ENCODE results near the gene PWWP2B.

The PWWP2B gene

GRCh38 chr10:132370426-132371340 is 26.3 kb upstream of the PWWP2B start:
- WGBS, 2 experiments = 94 to 95% methylated on average over 31 of the region's 31 CpGs
- no peaks in the 10 kb centered on the region for H3K27me3 ChIP-seq (ENCODE audit: control insufficient read depth, insufficient read depth, low read length, poor library complexity, severe bottlenecking)
- no peaks in the 10 kb centered on the region for H3K36me3 ChIP-seq (ENCODE audit: control insufficient read depth, insufficient read depth, low read length)

GRCh38 chr10:132371641-132372081 is 25.3 kb upstream of the PWWP2B start:
- H3K4me3 ChIP-seq (ENCODE audit: insufficient read depth, low read depth, low read length) = no peak overlapping the region
- H3K36me3 ChIP-seq (ENCODE audit: control insufficient read depth, insufficient read depth, low read length) = no peaks in the 10 kb centered on the region
- H3K4me1 ChIP-seq (ENCODE audit: control insufficient read depth, insufficient read depth, low read length) = no peaks in the 10 kb centered on the region
- no peaks in the 10 kb centered on the region for H3K27me3 ChIP-seq (ENCODE audit: control insufficient read depth, insufficient read depth, low read length, poor library complexity, severe bottlenecking)
- H3K27ac ChIP-seq (ENCODE audit: insufficient read depth, low read depth, low read length, poor library complexity, severe bottlenecking) = no peak overlapping the region
- 84 to 85% methylated on average over 9 of the region's 9 CpGs for WGBS, 2 experiments
- H3K9me3 ChIP-seq (ENCODE audit: control insufficient read depth, low read length) = no peaks in the 10 kb centered on the region

More at GRCh38 chr10:132370426-132371340, 26.3 kb upstream of the PWWP2B start:
- Histone ChIP-seq H3K4me3 (ENCODE audit: insufficient read depth, low read depth, low read length) (no peak overlapping the region), H3K4me1 (ENCODE audit: control insufficient read depth, insufficient read depth, low read length) (no peaks in the 10 kb centered on the region), H3K27ac (ENCODE audit: insufficient read depth, low read depth, low read length, poor library complexity, severe bottlenecking) (no peak overlapping the region), H3K9me3 (ENCODE audit: control insufficient read depth, low read length) (no peaks in the 10 kb centered on the region)

- 96% methylated on average over 16 of the region's 16 CpGs for WGBS, 2 experiments
- H3K27me3 ChIP-seq (ENCODE audit: control insufficient read depth, insufficient read depth, low read length, poor library complexity, severe bottlenecking) = no peaks in the 10 kb centered on the region
- H3K4me3 ChIP-seq (ENCODE audit: insufficient read depth, low read depth, low read length) = no peak overlapping the region
- H3K4me1 ChIP-seq (ENCODE audit: control insufficient read depth, insufficient read depth, low read length) = no peaks in the 10 kb centered on the region
- no peaks in the 10 kb centered on the region for H3K9me3 ChIP-seq (ENCODE audit: control insufficient read depth, low read length)
- no peaks in the 10 kb centered on the region for H3K36me3 ChIP-seq (ENCODE audit: control insufficient read depth, insufficient read depth, low read length)
- H3K27ac ChIP-seq (ENCODE audit: insufficient read depth, low read depth, low read length, poor library complexity, severe bottlenecking) = no peak overlapping the region
Measured at GRCh38 chr10:132372516-132373095, 24.4 kb upstream of the PWWP2B start.

GRCh38 chr10:132373241-132373955 is 23.6 kb upstream of the PWWP2B start:
- no peak overlapping the region for H3K4me3 ChIP-seq (ENCODE audit: insufficient read depth, low read depth, low read length)
- WGBS, 2 experiments = 90 to 92% methylated on average over 25 of the region's 25 CpGs

GRCh38 chr10:132374176-132374575 is 22.8 kb upstream of the PWWP2B start:
- 87% methylated on average over 8 of the region's 8 CpGs for WGBS, 2 experiments
- no peaks in the 10 kb centered on the region for H3K36me3 ChIP-seq (ENCODE audit: control insufficient read depth, insufficient read depth, low read length)
- no peaks in the 10 kb centered on the region for H3K9me3 ChIP-seq (ENCODE audit: control insufficient read depth, low read length)
- no peaks in the 10 kb centered on the region for H3K4me1 ChIP-seq (ENCODE audit: control insufficient read depth, insufficient read depth, low read length)
- H3K4me3 ChIP-seq (ENCODE audit: insufficient read depth, low read depth, low read length) = no peak overlapping the region
- no peaks in the 10 kb centered on the region for H3K27me3 ChIP-seq (ENCODE audit: control insufficient read depth, insufficient read depth, low read length, poor library complexity, severe bottlenecking)
- H3K27ac ChIP-seq (ENCODE audit: insufficient read depth, low read depth, low read length, poor library complexity, severe bottlenecking) = no peak overlapping the region

More at GRCh38 chr10:132373241-132373955, 23.6 kb upstream of the PWWP2B start:
- Histone ChIP-seq H3K27ac (ENCODE audit: insufficient read depth, low read depth, low read length, poor library complexity, severe bottlenecking) (no peak overlapping the region), H3K27me3 (ENCODE audit: control insufficient read depth, insufficient read depth, low read length, poor library complexity, severe bottlenecking) (no peaks in the 10 kb centered on the region), H3K36me3 (ENCODE audit: control insufficient read depth, insufficient read depth, low read length) (no peaks in the 10 kb centered on the region), H3K9me3 (ENCODE audit: control insufficient read depth, low read length) (no peaks in the 10 kb centered on the region), H3K4me1 (ENCODE audit: control insufficient read depth, insufficient read depth, low read length) (no peaks in the 10 kb centered on the region)

GRCh38 chr10:132374612-132375011 is 22.4 kb upstream of the PWWP2B start:
- WGBS, 2 experiments = 92 to 93% methylated on average over 14 of the region's 14 CpGs
- Histone ChIP-seq H3K4me1 (ENCODE audit: control insufficient read depth, insufficient read depth, low read length) (no peaks in the 10 kb centered on the region), H3K27me3 (ENCODE audit: control insufficient read depth, insufficient read depth, low read length, poor library complexity, severe bottlenecking) (no peaks in the 10 kb centered on the region), H3K4me3 (ENCODE audit: insufficient read depth, low read depth, low read length) (no peak overlapping the region), H3K27ac (ENCODE audit: insufficient read depth, low read depth, low read length, poor library complexity, severe bottlenecking) (no peak overlapping the region), H3K36me3 (ENCODE audit: control insufficient read depth, insufficient read depth, low read length) (no peaks in the 10 kb centered on the region), H3K9me3 (ENCODE audit: control insufficient read depth, low read length) (no peaks in the 10 kb centered on the region)

- H3K9me3 ChIP-seq (ENCODE audit: control insufficient read depth, low read length) = no peaks in the 10 kb centered on the region
- 81 to 84% methylated on average over 26 of the region's 26 CpGs for WGBS, 2 experiments
Measured at GRCh38 chr10:132375116-132375794, 21.7 kb upstream of the PWWP2B start.

GRCh38 chr10:132375795-132376297 is 21.2 kb upstream of the PWWP2B start:
- Histone ChIP-seq H3K4me3 (ENCODE audit: insufficient read depth, low read depth, low read length) (no peak overlapping the region), H3K4me1 (ENCODE audit: control insufficient read depth, insufficient read depth, low read length) (no peaks in the 10 kb centered on the region), H3K9me3 (ENCODE audit: control insufficient read depth, low read length) (no peaks in the 10 kb centered on the region), H3K27ac (ENCODE audit: insufficient read depth, low read depth, low read length, poor library complexity, severe bottlenecking) (no peak overlapping the region), H3K36me3 (ENCODE audit: control insufficient read depth, insufficient read depth, low read length) (no peaks in the 10 kb centered on the region), H3K27me3 (ENCODE audit: control insufficient read depth, insufficient read depth, low read length, poor library complexity, severe bottlenecking) (no peaks in the 10 kb centered on the region)
- WGBS, 2 experiments = 87 to 90% methylated on average over 4 of the region's 4 CpGs

More at GRCh38 chr10:132375116-132375794, 21.7 kb upstream of the PWWP2B start:
- no peak overlapping the region for H3K27ac ChIP-seq (ENCODE audit: insufficient read depth, low read depth, low read length, poor library complexity, severe bottlenecking)
- no peaks in the 10 kb centered on the region for H3K36me3 ChIP-seq (ENCODE audit: control insufficient read depth, insufficient read depth, low read length)
- H3K27me3 ChIP-seq (ENCODE audit: control insufficient read depth, insufficient read depth, low read length, poor library complexity, severe bottlenecking) = no peaks in the 10 kb centered on the region
- H3K4me3 ChIP-seq (ENCODE audit: insufficient read depth, low read depth, low read length) = no peak overlapping the region
- no peaks in the 10 kb centered on the region for H3K4me1 ChIP-seq (ENCODE audit: control insufficient read depth, insufficient read depth, low read length)

- 87 to 89% methylated on average over 15 of the region's 15 CpGs for WGBS, 2 experiments
- Histone ChIP-seq H3K4me3 (ENCODE audit: insufficient read depth, low read depth, low read length) (no peak overlapping the region), H3K27ac (ENCODE audit: insufficient read depth, low read depth, low read length, poor library complexity, severe bottlenecking) (no peak overlapping the region), H3K4me1 (ENCODE audit: control insufficient read depth, insufficient read depth, low read length) (no peaks in the 10 kb centered on the region), H3K27me3 (ENCODE audit: control insufficient read depth, insufficient read depth, low read length, poor library complexity, severe bottlenecking) (no peaks in the 10 kb centered on the region), H3K36me3 (ENCODE audit: control insufficient read depth, insufficient read depth, low read length) (no peaks in the 10 kb centered on the region), H3K9me3 (ENCODE audit: control insufficient read depth, low read length) (no peaks in the 10 kb centered on the region)
Measured at GRCh38 chr10:132376394-132376851, 20.6 kb upstream of the PWWP2B start.

All from ectodermal cell (in vitro differentiated cells).